ENCODE measurements around the gene LY86. TPM values are rescaled to one million over a fixed set of nuclear protein-coding genes. Genes with fewer than 3 reads are reported as not detected.

LY86 gene
- total and polyA plus RNA-seq, 2 donors (not counting 3 experiments of a cell fraction or from before 2014, with no cell fraction given) = not detected

- no TSS peak for BruUV-seq (replicated peaks)
- no peaks in the 10 kb centered on the region for H3K4me1 ChIP-seq (ENCODE audit: control insufficient read depth, extremely low read depth, insufficient read depth, low read length)
- DNase-seq (ENCODE audit: low read depth, low spot score) (no peak), FAIRE-seq (no peak)
- H3K27ac ChIP-seq (ENCODE audit: insufficient read depth, low read depth, low read length) = no peak overlapping the region
- H2AFZ ChIP-seq (ENCODE audit: low read depth, low read length) = peak overlapping the region; percentile 8
- ChIA-PET CTCF (interaction anchor here (0.6 to 4.4 kb wide), 42 partner anchors 9 to 1489 kb away, joined by 3 to 95 read pairs (median 4); no protein-coding TSS in a partner anchor), POLR2A (no interaction called here)
- H3K36me3 ChIP-seq (ENCODE audit: control insufficient read depth in 2 of 2, extremely low read depth in 1 of 2, insufficient read depth in 2 of 2, low read length in 2 of 2) = no peaks in the 10 kb centered on the region
- intact Hi-C loops (cut with micrococcal nuclease) (loop anchor here (1.0 to 10.0 kb wide), 9 partner anchors 415 to 1492 kb away; partner anchors contain the start of gene NRN1), dilution Hi-C loops (cut with MboI; ENCODE audit: extremely low pct_ligation_motif_present, low sequenced_read_pairs) (no loop called here)
- H3K9me3 ChIP-seq (replicated peaks; ENCODE audit: control insufficient read depth, insufficient read depth, low read length) = no peaks in the 10 kb centered on the region
- TF ChIP-seq EZH2 (IDR thresholded peaks at IDR 0.05; ENCODE audit: borderline replicate concordance, low read depth, low read length, severe bottlenecking) (peak; percentile 75), CTCF (IDR thresholded peaks at IDR 0.05; ENCODE audit: extremely low read depth in 1 of 2, insufficient read depth in 1 of 2, low read depth in 1 of 2, low read length in 2 of 2) (no peak), GATA2 (IDR thresholded peaks at IDR 0.05; ENCODE audit: insufficient read depth, insufficient read length, low read depth, low read length) (no peak)
- H3K4me3 ChIP-seq (replicated peaks in 1 of 3; ENCODE audit: insufficient read depth in 1 of 3, low read depth in 1 of 3, low read length in 3 of 3) = peak overlapping the region in 2 of 3 experiments; percentile 10 to 21
- H3K9ac ChIP-seq (replicated peaks; ENCODE audit: extremely low read depth, insufficient read depth, low read length) = no peak overlapping the region
- peaks cover 11 to 19% of the 10 kb centered on the region in 2 experiments for H3K27me3 ChIP-seq (ENCODE audit: control insufficient read depth in 2 of 2, insufficient read depth in 2 of 2, low read length in 2 of 2)
- no peaks in the 10 kb centered on the region for H3K79me2 ChIP-seq (ENCODE audit: control insufficient read depth, insufficient read depth, low read length)
- peak overlapping the region; percentile 37 for H3K4me2 ChIP-seq (ENCODE audit: insufficient read depth, low read length)
- no peaks in the 10 kb centered on the region for H4K20me1 ChIP-seq (replicated peaks; ENCODE audit: control insufficient read depth, extremely low read depth, insufficient read depth, low read length)
- no peaks in the 10 kb centered on the region for H3K9me1 ChIP-seq (replicated peaks; ENCODE audit: control insufficient read depth, extremely low read depth, insufficient read depth, low read length)
Observed at GRCh38 chr6:6546318-6547109, 42.0 kb upstream of the LY86 start.
